Astrocyte (in vitro differentiated cells and primary cell): ENCODE measurements around the gene AK8.

ENCODE experiments used
- EZH2 ChIP-seq: IDR thresholded peaks from 2 replicates; pipeline ENCODE4 v1.6.1; 2012; ENCODE audit warnings: mild to moderate bottlenecking, low read length, inconsistent platforms; ENCODE audit not compliant: insufficient read depth
- TF ChIP-seq, protein P1 (sequence below): IDR thresholded peaks from 2 replicates; pipeline ENCODE4 v1.5.1; 2011; ENCODE audit warnings: low read depth, mild to moderate bottlenecking, inconsistent platforms, low read length, moderate library complexity; ENCODE audit not compliant: insufficient read depth

DNA sequence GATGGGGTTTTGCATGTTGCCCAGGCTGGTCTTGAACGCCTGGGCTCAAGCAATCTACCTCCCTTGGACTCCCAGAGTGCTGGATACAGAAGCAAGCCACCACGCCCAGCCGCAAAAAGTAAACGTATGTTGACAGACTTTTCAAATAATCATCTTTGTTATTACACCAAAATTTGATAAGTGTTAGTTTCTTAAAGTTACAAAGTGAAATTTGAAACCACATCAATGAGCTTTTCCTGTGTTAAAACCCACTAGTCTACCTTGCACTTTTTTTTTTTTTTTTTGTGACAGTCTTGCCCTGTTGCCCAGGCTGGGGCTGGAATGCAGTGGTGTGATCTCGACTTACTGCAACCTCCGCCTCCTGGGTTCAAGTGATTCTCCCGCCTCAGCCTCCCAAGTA lies 30.6 kb upstream of the AK8 start:
- TF ChIP-seq, protein P1, sequence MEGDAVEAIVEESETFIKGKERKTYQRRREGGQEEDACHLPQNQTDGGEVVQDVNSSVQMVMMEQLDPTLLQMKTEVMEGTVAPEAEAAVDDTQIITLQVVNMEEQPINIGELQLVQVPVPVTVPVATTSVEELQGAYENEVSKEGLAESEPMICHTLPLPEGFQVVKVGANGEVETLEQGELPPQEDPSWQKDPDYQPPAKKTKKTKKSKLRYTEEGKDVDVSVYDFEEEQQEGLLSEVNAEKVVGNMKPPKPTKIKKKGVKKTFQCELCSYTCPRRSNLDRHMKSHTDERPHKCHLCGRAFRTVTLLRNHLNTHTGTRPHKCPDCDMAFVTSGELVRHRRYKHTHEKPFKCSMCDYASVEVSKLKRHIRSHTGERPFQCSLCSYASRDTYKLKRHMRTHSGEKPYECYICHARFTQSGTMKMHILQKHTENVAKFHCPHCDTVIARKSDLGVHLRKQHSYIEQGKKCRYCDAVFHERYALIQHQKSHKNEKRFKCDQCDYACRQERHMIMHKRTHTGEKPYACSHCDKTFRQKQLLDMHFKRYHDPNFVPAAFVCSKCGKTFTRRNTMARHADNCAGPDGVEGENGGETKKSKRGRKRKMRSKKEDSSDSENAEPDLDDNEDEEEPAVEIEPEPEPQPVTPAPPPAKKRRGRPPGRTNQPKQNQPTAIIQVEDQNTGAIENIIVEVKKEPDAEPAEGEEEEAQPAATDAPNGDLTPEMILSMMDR, result no peak
- TF ChIP-seq EZH2, result no peak
